A549 treated with Hydrocortisone at 1 μM for 4 hours (cell line): ENCODE measurements around the gene C15orf40. TPM values are rescaled to one million over a fixed set of nuclear protein-coding genes. Genes with fewer than 3 reads are reported as not detected.

Experiments used
- total RNA-seq: library from RNA; stranded (reverse); fragments of 200-300 nt; extraction: Qiagen RNA extraction; gene quantifications from 5 replicates; pipeline ENCODE4 v1.2.3, GENCODE V29; 2022

Gene C15orf40
- 43.7 to 49.0 TPM (median 47.5 TPM) in 5 replicates for total RNA-seq

DNA sequence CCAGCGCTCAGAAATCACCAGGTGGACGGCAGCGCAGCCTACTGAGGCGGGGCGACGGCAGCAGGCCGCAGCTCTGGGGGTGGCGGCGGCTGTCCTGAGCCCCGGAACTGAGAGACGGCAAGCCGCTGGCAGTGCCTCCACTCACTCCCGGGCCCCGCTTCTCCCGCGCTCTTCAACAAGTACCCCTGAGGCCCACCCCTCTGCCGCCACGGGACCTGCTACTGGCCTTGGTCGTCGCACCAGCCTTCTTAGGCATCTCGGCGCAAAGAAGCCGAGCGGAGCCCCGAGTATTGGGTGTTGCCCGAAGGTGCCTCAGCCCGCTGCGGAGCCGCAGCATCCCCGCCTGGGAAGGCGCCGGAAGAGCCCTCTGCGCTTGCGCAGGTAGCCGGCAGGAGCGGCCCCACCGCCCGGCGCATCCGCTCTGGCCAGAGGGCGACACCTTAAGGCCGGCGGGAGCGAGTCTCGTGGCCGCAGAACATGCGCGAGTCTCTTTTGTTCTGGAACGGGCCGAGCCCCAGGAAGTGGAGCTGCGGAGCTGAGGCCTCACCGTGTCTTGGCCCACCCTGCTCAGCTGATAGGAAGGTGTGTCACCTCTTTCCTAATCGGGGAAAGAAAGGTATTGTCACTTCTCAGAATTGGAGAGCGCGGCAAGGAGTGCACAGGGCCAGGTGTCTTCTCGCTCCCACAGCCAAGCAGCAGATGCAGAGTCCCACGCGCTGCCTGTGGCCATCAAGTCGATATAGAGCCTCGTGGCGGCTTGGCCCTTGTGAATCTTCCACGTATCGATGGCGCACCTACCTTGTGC is at the start of gene C15orf40:
C15orf40 (minus strand) TSS at position 369 of the 805 bp plus-strand sequence; CDS start at position 337, 32 bp downstream.

DNA sequence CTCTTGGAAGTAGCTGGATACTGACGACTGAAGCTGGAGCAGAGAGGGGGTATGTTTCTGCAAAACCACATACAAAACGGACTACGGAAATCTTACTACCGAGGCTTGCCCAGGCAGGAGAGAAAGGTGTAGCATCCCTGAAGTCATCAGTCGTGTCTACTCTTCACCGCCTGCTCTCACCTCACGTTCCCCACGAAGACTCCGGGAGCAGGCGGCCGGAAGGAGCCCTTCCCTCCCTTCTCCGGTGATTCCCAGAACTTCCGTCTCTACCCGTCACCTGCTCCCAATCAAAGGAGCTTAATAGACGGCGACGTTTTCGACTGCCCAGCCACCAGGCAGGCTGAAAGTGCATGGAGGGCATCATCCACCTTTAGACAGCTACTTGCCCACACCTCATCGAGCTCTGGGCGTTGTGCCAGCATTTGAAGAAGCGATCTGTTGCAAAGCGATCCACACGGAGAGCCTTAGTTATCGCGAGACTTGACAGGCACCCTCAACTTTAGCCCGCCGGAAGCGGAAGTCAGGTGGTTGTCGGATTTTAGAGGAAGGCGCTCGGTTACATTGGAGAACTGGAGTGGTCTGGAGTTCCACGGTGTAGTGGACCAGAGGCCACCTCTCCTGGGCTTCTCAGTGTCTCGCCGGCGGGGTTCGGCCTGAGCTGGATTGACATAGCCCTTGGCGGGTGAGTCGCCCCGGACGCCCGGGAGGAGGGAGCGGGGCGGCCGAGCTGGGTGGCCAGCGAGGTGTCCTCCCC is 25.6 kb downstream of the C15orf40 start, which contains the start of gene RAMAC:
RAMAC (plus strand) TSS at position 523 of the 754 bp plus-strand sequence. CDS start 2,809 bp downstream, outside the sequence.

DNA sequence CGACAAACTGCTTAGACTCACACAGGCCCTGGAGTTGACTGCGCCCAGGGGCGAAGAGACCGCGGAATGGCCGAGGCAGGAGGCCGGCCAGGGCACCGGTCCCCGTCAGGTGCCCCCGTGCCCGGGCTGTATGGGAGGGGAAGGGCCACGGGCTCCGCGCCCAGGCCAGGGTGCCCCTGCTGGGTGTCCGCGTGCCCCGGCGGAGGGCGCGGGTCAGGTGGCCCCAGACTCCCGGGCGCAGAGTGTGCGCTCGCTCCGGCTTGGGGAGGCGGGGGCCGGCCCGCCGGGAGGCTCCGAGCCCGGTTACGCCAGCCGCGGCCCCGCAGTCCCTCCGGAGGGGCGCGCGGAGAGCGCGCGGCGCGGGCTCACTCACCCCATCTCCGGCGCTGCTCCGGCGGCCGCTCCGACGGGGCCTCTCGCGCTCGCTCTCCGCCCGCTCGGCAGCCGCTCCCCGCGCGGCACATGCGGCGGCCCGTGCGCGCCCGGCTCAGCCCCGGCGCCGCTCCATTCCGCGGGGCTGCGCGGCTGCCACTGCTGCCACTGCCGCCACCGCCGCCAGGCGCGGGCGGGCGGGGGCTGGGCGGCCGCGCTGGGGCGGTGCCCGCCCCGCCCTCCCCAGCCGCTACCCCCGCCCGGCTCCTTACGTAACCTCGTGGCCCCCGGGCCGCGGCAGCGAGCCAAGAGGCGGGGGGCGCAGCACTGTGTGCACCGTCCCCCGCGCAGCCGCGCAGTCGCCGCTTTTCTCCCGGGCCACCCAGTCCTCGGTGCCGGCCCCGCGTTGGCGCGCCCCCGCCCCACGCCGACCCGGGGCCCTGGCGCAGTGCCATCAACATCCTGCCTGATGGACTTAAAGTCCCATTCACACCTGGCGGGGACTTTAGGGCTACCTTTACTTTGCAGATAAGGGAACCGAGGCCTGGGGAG is 59.0 kb downstream of the C15orf40 start, which contains the start of gene HOMER2:
HOMER2 (minus strand) TSS at position 563 of the 924 bp plus-strand sequence; CDS start at position 378, 185 bp downstream.

Other genes with a start within 250 kb of the C15orf40 start
- gene FSD2, start 205.6 kb downstream of the C15orf40 start, total RNA-seq = not detected in 5 replicates
- gene WHAMM, start 202.0 kb downstream of the C15orf40 start, total RNA-seq = 6.4 to 7.6 TPM (median 7.1 TPM) in 5 replicates
- gene HOMER2, start 58.9 kb downstream of the C15orf40 start, total RNA-seq = 16.7 to 22.5 TPM (median 17.8 TPM) in 5 replicates
- 41.9 to 60.3 TPM (median 45.9 TPM) in 5 replicates for gene RAMAC, start 25.4 kb downstream of the C15orf40 start, total RNA-seq
- 48.0 to 62.4 TPM (median 55.8 TPM) in 5 replicates for gene BTBD1, start 55.6 kb upstream of the C15orf40 start, total RNA-seq
- gene TM6SF1, start 96.0 kb upstream of the C15orf40 start, total RNA-seq = 0.07 to 0.15 TPM (median 0.07 TPM) in 4 of 5 replicates, not detected in the other
- gene HDGFL3, start 196.2 kb upstream of the C15orf40 start, total RNA-seq = 47.0 to 70.3 TPM (median 54.1 TPM) in 5 replicates